ENCODE measurements around the gene CDK16.

The CDK16 gene

DNA sequence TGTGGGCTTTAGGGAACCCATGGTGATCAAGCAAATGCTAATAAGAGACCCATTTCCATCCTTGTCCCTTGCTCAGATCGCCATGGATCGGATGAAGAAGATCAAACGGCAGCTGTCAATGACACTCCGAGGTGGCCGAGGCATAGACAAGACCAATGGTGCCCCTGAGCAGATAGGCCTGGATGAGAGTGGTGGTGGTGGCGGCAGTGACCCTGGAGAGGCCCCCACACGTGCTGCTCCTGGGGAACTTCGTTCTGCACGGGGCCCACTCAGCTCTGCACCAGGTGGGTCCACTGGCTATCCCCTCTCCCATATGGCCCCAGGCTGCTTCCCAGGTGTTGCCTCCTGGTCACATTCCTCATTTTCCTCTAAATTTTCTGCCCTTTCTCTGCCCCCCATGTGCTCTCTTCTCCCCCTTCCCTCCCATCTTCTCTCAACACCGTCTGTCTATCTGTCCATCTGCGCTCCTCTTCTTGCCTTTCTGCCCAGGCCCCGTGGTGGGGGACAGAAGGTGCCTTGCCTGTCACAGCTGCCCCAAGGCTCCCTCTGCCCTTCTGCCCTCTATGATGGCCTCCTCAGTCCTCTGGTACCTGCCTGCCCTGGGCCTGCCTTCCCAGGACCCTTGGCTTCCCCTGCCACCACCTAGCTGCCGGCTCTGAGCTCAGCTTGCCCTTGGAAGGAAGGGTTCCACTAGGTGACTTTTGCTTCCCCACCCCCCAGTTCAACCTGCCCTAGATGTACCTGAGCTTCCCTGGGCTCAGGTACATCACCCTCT is 5.2 kb downstream of the CDK16 start:
- peaks cover 0 to 22% of the 10 kb centered on the region in 2 donors for H3K4me1 ChIP-seq (ENCODE audit: control insufficient read depth in 1 of 2, insufficient read depth in 2 of 2, low read length in 2 of 2)
- H3K36me3 ChIP-seq (ENCODE audit: control insufficient read depth in 1 of 2, insufficient read depth in 2 of 2, low read length in 2 of 2): peaks cover 35 to 45% of the 10 kb centered on the region in 2 donors
- H3K4me3 ChIP-seq (ENCODE audit: low read depth in 1 of 2, low read length in 2 of 2): no peak overlapping the region
- no peaks in the 10 kb centered on the region for H3K27me3 ChIP-seq (ENCODE audit: low read depth, low read length)
- no peaks in the 10 kb centered on the region for H3K9me3 ChIP-seq (ENCODE audit: control insufficient read depth in 1 of 2, low read length in 2 of 2)
- no peak overlapping the region for H3K27ac ChIP-seq (ENCODE audit: low read length)

DNA sequence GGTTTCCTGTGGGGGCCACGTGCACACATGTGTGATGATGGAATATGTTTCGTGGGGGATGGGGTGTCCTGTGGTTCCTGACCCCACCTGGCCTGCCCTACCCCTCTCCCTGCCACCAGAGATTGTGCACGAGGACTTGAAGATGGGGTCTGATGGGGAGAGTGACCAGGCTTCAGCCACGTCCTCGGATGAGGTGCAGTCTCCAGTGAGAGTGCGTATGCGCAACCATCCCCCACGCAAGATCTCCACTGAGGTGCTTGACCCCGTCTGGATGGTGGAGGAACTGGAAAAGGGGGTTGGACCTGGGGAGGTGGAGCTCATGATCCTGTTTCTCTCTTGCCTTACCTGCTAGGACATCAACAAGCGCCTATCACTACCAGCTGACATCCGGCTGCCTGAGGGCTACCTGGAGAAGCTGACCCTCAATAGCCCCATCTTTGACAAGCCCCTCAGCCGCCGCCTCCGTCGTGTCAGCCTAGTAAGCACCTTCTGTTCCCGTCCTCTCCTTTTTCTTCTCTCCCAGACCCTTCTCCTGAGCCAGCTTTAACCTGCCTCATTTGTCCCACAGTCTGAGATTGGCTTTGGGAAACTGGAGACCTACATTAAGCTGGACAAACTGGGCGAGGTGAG is 5.9 kb downstream of the CDK16 start:
- H3K27ac ChIP-seq (ENCODE audit: low read length): no peak overlapping the region
- H3K27me3 ChIP-seq (ENCODE audit: low read depth, low read length): no peaks in the 10 kb centered on the region
- peaks cover 0 to 22% of the 10 kb centered on the region in 2 donors for H3K4me1 ChIP-seq (ENCODE audit: control insufficient read depth in 1 of 2, insufficient read depth in 2 of 2, low read length in 2 of 2)
- H3K4me3 ChIP-seq (ENCODE audit: low read depth in 1 of 2, low read length in 2 of 2): no peak overlapping the region
- peaks cover 35 to 46% of the 10 kb centered on the region in 2 donors for H3K36me3 ChIP-seq (ENCODE audit: control insufficient read depth in 1 of 2, insufficient read depth in 2 of 2, low read length in 2 of 2)
- no peaks in the 10 kb centered on the region for H3K9me3 ChIP-seq (ENCODE audit: control insufficient read depth in 1 of 2, low read length in 2 of 2)

DNA sequence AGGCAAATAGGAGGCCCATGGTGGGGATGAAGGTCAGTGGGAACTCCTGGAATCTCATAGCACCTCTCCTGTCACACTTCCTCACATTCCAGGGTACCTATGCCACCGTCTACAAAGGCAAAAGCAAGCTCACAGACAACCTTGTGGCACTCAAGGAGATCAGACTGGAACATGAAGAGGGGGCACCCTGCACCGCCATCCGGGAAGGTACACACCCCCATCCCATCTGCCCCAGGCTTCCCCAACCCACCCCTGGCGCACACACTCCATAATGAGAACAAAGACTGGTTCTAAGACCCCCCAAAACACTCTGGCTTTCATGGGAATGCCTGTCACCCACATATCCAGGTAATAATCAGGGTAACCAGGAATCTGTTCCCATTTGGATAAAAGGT is 6.4 kb downstream of the CDK16 start:
- H3K4me3 ChIP-seq (ENCODE audit: low read depth in 1 of 2, low read length in 2 of 2): no peak overlapping the region
- no peak overlapping the region for H3K27ac ChIP-seq (ENCODE audit: low read length)
- no peaks in the 10 kb centered on the region for H3K27me3 ChIP-seq (ENCODE audit: low read depth, low read length)
- H3K4me1 ChIP-seq (ENCODE audit: control insufficient read depth in 1 of 2, insufficient read depth in 2 of 2, low read length in 2 of 2): peaks cover 0 to 17% of the 10 kb centered on the region in 2 donors
- H3K9me3 ChIP-seq (ENCODE audit: control insufficient read depth in 1 of 2, low read length in 2 of 2): no peaks in the 10 kb centered on the region
- peaks cover 35 to 46% of the 10 kb centered on the region in 2 donors for H3K36me3 ChIP-seq (ENCODE audit: control insufficient read depth in 1 of 2, insufficient read depth in 2 of 2, low read length in 2 of 2)

DNA sequence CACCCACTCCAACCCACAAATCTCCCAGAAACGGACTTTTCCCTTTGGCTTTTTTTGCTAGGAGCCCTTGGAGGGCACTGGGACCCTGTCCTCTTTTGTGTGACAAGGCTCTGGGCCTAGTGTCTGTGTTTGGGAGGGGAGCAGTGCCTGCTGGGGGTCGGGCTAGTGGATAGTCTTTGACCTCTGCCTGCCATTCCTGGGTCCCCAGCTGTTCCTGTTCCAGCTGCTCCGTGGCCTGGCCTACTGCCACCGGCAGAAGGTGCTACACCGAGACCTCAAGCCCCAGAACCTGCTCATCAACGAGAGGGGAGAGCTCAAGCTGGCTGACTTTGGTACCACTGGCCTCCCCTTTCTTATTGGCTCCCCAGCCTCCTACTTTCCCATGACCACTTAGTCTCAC is 7.6 kb downstream of the CDK16 start:
- H3K4me3 ChIP-seq (ENCODE audit: low read depth in 1 of 2, low read length in 2 of 2): no peak overlapping the region
- peaks cover 35 to 46% of the 10 kb centered on the region in 2 donors for H3K36me3 ChIP-seq (ENCODE audit: control insufficient read depth in 1 of 2, insufficient read depth in 2 of 2, low read length in 2 of 2)
- H3K4me1 ChIP-seq (ENCODE audit: control insufficient read depth in 1 of 2, insufficient read depth in 2 of 2, low read length in 2 of 2): peaks cover 0 to 5% of the 10 kb centered on the region in 2 donors
- no peaks in the 10 kb centered on the region for H3K27me3 ChIP-seq (ENCODE audit: low read depth, low read length)
- H3K9me3 ChIP-seq (ENCODE audit: control insufficient read depth in 1 of 2, low read length in 2 of 2): no peaks in the 10 kb centered on the region
- no peak overlapping the region for H3K27ac ChIP-seq (ENCODE audit: low read length)

DNA sequence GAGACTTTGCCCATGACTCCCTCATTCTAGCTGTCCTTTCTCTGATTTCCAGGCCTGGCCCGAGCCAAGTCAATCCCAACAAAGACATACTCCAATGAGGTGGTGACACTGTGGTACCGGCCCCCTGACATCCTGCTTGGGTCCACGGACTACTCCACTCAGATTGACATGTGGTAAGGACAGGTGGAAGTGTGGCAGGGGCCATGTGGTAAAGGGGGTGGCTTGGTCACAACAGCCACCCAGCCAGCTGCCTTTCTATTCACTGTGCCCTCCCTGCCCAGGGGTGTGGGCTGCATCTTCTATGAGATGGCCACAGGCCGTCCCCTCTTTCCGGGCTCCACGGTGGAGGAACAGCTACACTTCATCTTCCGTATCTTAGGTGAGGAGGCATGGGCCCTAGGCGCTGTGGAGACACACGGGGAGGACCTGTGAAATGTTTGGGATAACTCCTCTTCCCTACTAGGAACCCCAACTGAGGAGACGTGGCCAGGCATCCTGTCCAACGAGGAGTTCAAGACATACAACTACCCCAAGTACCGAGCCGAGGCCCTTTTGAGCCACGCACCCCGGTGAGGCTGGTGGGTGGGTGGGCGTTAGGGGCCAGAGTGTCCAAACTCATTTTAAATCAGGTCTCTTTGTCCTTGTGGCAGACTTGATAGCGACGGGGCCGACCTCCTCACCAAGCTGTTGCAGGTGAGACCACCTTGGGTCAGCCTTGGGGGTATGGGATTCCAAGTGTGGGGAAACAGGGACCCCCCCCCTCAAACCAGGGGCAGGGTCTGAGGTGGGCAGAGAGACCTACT is 8.3 kb downstream of the CDK16 start:
- Histone ChIP-seq H3K27ac (ENCODE audit: low read length) (no peak overlapping the region), H3K4me1 (ENCODE audit: control insufficient read depth in 1 of 2, insufficient read depth in 2 of 2, low read length in 2 of 2) (peaks cover 0 to under 1% of the 10 kb centered on the region in 2 donors), H3K36me3 (ENCODE audit: control insufficient read depth in 1 of 2, insufficient read depth in 2 of 2, low read length in 2 of 2) (peaks cover 35 to 46% of the 10 kb centered on the region in 2 donors), H3K27me3 (ENCODE audit: low read depth, low read length) (no peaks in the 10 kb centered on the region), H3K4me3 (ENCODE audit: low read depth in 1 of 2, low read length in 2 of 2) (no peak overlapping the region), H3K9me3 (ENCODE audit: control insufficient read depth in 1 of 2, low read length in 2 of 2) (no peaks in the 10 kb centered on the region)

DNA sequence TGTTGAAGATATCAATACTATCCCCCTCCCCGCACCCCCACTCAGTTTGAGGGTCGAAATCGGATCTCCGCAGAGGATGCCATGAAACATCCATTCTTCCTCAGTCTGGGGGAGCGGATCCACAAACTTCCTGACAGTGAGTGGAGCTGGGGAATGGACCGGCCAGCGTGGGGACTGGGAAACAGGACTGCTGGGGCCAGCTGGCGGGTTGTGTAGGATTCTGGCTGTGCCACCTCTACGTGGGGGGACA is 8.8 kb downstream of the CDK16 start:
- H3K9me3 ChIP-seq (ENCODE audit: control insufficient read depth in 1 of 2, low read length in 2 of 2): no peaks in the 10 kb centered on the region
- no peaks in the 10 kb centered on the region for H3K27me3 ChIP-seq (ENCODE audit: low read depth, low read length)
- no peak overlapping the region for H3K4me3 ChIP-seq (ENCODE audit: low read depth in 1 of 2, low read length in 2 of 2)
- no peak overlapping the region for H3K27ac ChIP-seq (ENCODE audit: low read length)
- peaks cover 35 to 46% of the 10 kb centered on the region in 2 donors for H3K36me3 ChIP-seq (ENCODE audit: control insufficient read depth in 1 of 2, insufficient read depth in 2 of 2, low read length in 2 of 2)
- peaks cover 0 to under 1% of the 10 kb centered on the region in 2 donors for H3K4me1 ChIP-seq (ENCODE audit: control insufficient read depth in 1 of 2, insufficient read depth in 2 of 2, low read length in 2 of 2)

DNA sequence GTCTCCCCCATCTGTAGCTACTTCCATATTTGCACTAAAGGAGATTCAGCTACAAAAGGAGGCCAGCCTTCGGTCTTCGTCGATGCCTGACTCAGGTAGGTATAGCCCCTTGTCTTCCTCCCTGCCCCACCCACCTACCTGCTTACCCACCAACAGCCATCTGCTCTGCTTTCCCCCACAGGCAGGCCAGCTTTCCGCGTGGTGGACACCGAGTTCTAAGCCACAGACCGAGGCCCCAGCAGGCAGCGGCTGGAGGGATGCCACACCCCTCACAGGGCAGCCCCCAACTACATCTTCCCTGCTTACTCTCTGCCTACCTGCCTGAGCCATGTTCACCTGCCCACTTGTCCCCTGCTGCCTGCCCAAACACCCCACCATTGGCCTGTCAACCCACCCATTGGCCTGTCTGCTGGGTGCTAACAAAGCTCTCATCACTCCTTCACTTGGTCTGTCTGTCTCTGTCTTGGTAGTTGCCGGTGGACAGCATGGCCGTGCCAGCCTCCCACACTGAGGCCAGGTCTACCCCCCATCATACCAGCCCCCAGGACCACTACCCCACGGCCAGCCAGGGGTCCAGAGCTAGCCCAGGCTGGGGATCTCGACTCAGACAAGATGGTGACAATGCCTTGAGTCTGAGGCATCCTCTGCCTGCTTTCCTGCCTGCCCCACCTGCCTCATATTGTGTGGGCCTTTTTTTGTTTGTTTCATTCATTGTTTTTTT is 10.2 kb downstream of the CDK16 start:
- Histone ChIP-seq H3K36me3 (ENCODE audit: control insufficient read depth in 1 of 2, insufficient read depth in 2 of 2, low read length in 2 of 2) (peaks cover 33 to 45% of the 10 kb centered on the region in 2 donors), H3K4me3 (ENCODE audit: low read depth in 1 of 2, low read length in 2 of 2) (no peak overlapping the region), H3K4me1 (ENCODE audit: control insufficient read depth in 1 of 2, insufficient read depth in 2 of 2, low read length in 2 of 2) (peaks cover 0 to 5% of the 10 kb centered on the region in 2 donors), H3K9me3 (ENCODE audit: control insufficient read depth in 1 of 2, low read length in 2 of 2) (no peaks in the 10 kb centered on the region), H3K27ac (ENCODE audit: low read length) (no peak overlapping the region), H3K27me3 (ENCODE audit: low read depth, low read length) (no peaks in the 10 kb centered on the region)

DNA sequence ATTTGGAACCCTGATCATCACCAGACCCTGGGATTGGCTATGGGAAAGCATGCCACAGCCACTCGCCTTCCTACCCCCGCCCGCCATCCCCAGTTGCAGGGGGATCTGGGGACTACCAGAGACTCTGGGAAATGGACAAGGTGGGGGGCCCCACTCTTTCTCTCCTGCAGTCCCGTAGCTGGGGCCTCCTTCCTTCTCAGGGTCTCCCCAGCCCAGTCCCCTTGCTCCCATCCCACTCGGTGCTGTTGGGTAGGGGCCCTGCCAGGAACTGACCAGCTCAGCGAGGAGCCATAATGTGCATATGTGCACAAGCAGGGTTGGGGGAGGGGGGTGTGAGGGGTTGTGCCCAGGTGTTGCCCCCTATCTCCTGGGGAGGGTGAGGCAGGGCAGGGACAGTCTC is 10.9 kb downstream of the CDK16 start:
- Histone ChIP-seq H3K36me3 (ENCODE audit: control insufficient read depth in 1 of 2, insufficient read depth in 2 of 2, low read length in 2 of 2) (peaks cover 26 to 38% of the 10 kb centered on the region in 2 donors), H3K4me1 (ENCODE audit: control insufficient read depth in 1 of 2, insufficient read depth in 2 of 2, low read length in 2 of 2) (peaks cover 0 to 5% of the 10 kb centered on the region in 2 donors), H3K4me3 (ENCODE audit: low read depth in 1 of 2, low read length in 2 of 2) (no peak overlapping the region), H3K27me3 (ENCODE audit: low read depth, low read length) (no peaks in the 10 kb centered on the region), H3K9me3 (ENCODE audit: control insufficient read depth in 1 of 2, low read length in 2 of 2) (no peaks in the 10 kb centered on the region), H3K27ac (ENCODE audit: low read length) (no peak overlapping the region)

DNA sequence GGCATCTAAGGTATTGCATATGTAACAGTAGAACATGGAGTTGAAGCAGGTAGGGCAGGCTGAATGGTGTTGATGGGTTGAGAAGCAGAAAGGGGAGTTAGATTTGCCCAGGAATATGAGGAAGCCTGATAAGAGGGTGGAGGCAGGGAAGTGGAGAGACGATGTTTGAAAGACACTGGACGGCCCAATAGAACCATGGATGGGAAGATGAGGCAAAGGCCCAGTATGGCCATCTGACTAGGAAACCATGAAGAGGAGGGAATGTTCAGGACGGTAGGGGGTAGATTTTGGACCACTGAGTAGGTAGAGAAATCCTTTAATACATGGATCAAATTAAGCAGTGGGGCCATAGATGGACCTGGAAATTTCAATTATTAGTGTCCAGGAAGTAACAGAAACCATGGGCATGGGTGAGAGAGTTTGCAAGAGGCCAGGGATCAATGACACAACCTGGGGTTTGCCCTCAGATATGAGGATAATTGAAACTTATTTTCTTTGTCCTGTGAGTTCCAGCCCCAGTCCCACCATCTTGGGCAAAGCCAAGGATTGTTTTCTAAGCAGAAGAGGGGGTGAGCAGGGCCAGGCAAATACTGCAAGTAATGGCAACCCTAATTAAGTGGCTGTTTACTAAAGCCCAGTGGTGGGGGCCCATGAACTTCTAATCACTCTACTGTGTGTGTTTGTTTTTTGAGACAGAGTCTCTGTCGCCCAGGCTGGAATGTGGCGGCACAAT is 11.8 kb downstream of the CDK16 start:
- Histone ChIP-seq H3K36me3 (ENCODE audit: control insufficient read depth in 1 of 2, insufficient read depth in 2 of 2, low read length in 2 of 2) (peaks cover 17 to 29% of the 10 kb centered on the region in 2 donors), H3K27me3 (ENCODE audit: low read depth, low read length) (no peaks in the 10 kb centered on the region), H3K4me3 (ENCODE audit: low read depth in 1 of 2, low read length in 2 of 2) (no peak overlapping the region), H3K27ac (ENCODE audit: low read length) (no peak overlapping the region), H3K9me3 (ENCODE audit: control insufficient read depth in 1 of 2, low read length in 2 of 2) (no peaks in the 10 kb centered on the region), H3K4me1 (ENCODE audit: control insufficient read depth in 1 of 2, insufficient read depth in 2 of 2, low read length in 2 of 2) (peaks cover 0 to 5% of the 10 kb centered on the region in 2 donors)

DNA sequence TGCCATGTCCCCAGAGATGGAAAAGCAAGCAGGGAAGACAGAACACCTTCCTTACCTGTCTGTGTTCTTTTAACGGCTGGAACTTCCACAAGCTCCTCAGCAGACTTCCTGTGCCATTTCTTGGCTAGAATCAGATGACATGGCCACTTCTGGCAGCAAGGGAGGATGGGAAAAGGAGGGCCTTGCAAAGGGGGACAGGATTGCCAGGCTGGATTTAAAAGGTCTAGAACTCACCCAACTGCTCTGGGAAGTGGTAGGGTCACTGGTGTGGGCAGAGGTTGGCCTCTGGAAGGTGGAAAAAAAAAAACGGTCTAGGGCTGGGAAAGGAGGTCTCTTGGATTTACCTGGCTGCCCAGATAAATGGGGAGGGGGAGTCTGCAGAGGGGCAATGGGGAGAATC is 12.7 kb downstream of the CDK16 start:
- Histone ChIP-seq H3K9me3 (ENCODE audit: control insufficient read depth in 1 of 2, low read length in 2 of 2) (no peaks in the 10 kb centered on the region), H3K27me3 (ENCODE audit: low read depth, low read length) (no peaks in the 10 kb centered on the region), H3K27ac (ENCODE audit: low read length) (no peak overlapping the region), H3K4me3 (ENCODE audit: low read depth in 1 of 2, low read length in 2 of 2) (no peak overlapping the region), H3K36me3 (ENCODE audit: control insufficient read depth in 1 of 2, insufficient read depth in 2 of 2, low read length in 2 of 2) (peaks cover 11 to 20% of the 10 kb centered on the region in 2 donors), H3K4me1 (ENCODE audit: control insufficient read depth in 1 of 2, insufficient read depth in 2 of 2, low read length in 2 of 2) (peaks cover 0 to 5% of the 10 kb centered on the region in 2 donors)
